Liver (tissue), 9 donors: ENCODE results near the gene CCDC192. TPM values are rescaled to one million over a fixed set of nuclear protein-coding genes. Genes with fewer than 3 reads are reported as not detected.

Source experiments
- DNase-seq: peaks from one replicate; pipeline ENCODE4 v3.0.0-alpha.2; 2017; ENCODE audit warnings: low spot score
- H3K27ac ChIP-seq, 2 donors: one replicate each; pipeline ENCODE4 v1.7.0; 2013; ENCODE audit warnings: inconsistent platforms in 2 of 2, low read length in 2 of 2, control low read depth in 1 of 2, low read depth in 1 of 2, mild to moderate bottlenecking in 1 of 2
- H3K27me3 ChIP-seq, 4 donors: one replicate each; pipeline versions ENCODE4 v1.6.1 to v1.7.0; 2013; ENCODE audit warnings: low read length in 3 of 4, inconsistent platforms in 1 of 4, mild to moderate bottlenecking in 1 of 4, moderate library complexity in 1 of 4; ENCODE audit not compliant: control insufficient read depth in 4 of 4, insufficient read depth in 4 of 4
- H3K36me3 ChIP-seq, 4 donors: one replicate each; pipeline versions ENCODE4 v1.6.1 to v1.7.0; 2013; ENCODE audit warnings: low read length in 3 of 4, mild to moderate bottlenecking in 3 of 4, low read depth in 1 of 4, moderate library complexity in 1 of 4; ENCODE audit not compliant: control insufficient read depth in 4 of 4, insufficient read depth in 3 of 4
- H3K4me1 ChIP-seq, 4 donors: one replicate each; pipeline versions ENCODE4 v1.6.1 to v1.7.0; 2013; ENCODE audit warnings: low read length in 3 of 4, mild to moderate bottlenecking in 3 of 4, moderate library complexity in 1 of 4; ENCODE audit not compliant: control insufficient read depth in 4 of 4, insufficient read depth in 4 of 4
- H3K4me3 ChIP-seq, 3 donors: one replicate each; pipeline versions ENCODE4 v1.6.1 to v1.7.0; 2013; ENCODE audit warnings: low read length in 3 of 3, control low read depth in 1 of 3, low read depth in 1 of 3, mild to moderate bottlenecking in 1 of 3
- H3K9ac ChIP-seq, 2 donors: one replicate each; pipeline ENCODE4 v1.7.0; 2013; ENCODE audit warnings: low read length in 2 of 2, mild to moderate bottlenecking in 2 of 2, moderate library complexity in 2 of 2, control low read depth in 1 of 2, low read depth in 1 of 2
- H3K9me3 ChIP-seq, 4 donors: one replicate each; pipeline versions ENCODE4 v1.6.1 to v1.7.0; 2013; ENCODE audit warnings: low read length in 3 of 4; ENCODE audit not compliant: control insufficient read depth in 4 of 4
- EGR1 ChIP-seq, 2 donors: IDR thresholded peaks; 2 replicates each; pipeline ENCODE4 v1.6.1; 2016 to 2018; ENCODE audit warnings: antibody characterized with exemption in 2 of 2, low read depth in 2 of 2
- FOXA1 ChIP-seq: IDR thresholded peaks from 2 replicates; pipeline ENCODE4 v1.6.1; 2016; ENCODE audit warnings: antibody characterized with exemption
- FOXA2 ChIP-seq: IDR thresholded peaks from 2 replicates; pipeline ENCODE4 v1.6.1; 2016; ENCODE audit warnings: antibody characterized with exemption
- GABPA ChIP-seq, 2 donors: IDR thresholded peaks in 1 of 2; conservative IDR thresholded peaks in 1 of 2; 2 replicates each; pipeline ENCODE4 v1.6.1; 2016; ENCODE audit warnings: antibody characterized with exemption in 2 of 2, mild to moderate bottlenecking in 1 of 2, moderate library complexity in 1 of 2
- HNF4A ChIP-seq, 2 donors: conservative IDR thresholded peaks; 2 replicates each; pipeline ENCODE4 v1.6.1; 2016; ENCODE audit warnings: antibody characterized with exemption in 2 of 2, mild to moderate bottlenecking in 2 of 2
- HNF4G ChIP-seq: IDR thresholded peaks from 2 replicates; pipeline ENCODE4 v1.6.1; 2016; ENCODE audit warnings: antibody characterized with exemption
- JUND ChIP-seq, 2 donors: IDR thresholded peaks; 2 replicates each; pipeline ENCODE4 v1.6.1; 2016; ENCODE audit warnings: antibody characterized with exemption in 2 of 2
- NR2F2 ChIP-seq: IDR thresholded peaks from 2 replicates; pipeline ENCODE4 v1.6.1; 2016; ENCODE audit warnings: antibody characterized with exemption
- RAD21 ChIP-seq, 2 donors: IDR thresholded peaks; 2 replicates each; pipeline ENCODE4 v1.6.1; 2016; ENCODE audit warnings: antibody characterized with exemption in 2 of 2, mild to moderate bottlenecking in 2 of 2
- RXRA ChIP-seq, 2 donors: IDR thresholded peaks; 2 replicates each; pipeline ENCODE4 v1.6.1; 2017 to 2018; ENCODE audit warnings: antibody characterized with exemption in 2 of 2, mild to moderate bottlenecking in 1 of 2
- SP1 ChIP-seq: IDR thresholded peaks from 2 replicates; pipeline ENCODE4 v1.6.1; 2018; ENCODE audit warnings: antibody characterized with exemption, mild to moderate bottlenecking
- TAF1 ChIP-seq: conservative IDR thresholded peaks from 2 replicates; pipeline ENCODE4 v1.6.1; 2016; ENCODE audit warnings: antibody characterized with exemption, mild to moderate bottlenecking
- YY1 ChIP-seq: IDR thresholded peaks from 2 replicates; pipeline ENCODE4 v1.6.1; 2016; ENCODE audit warnings: antibody characterized with exemption, mild to moderate bottlenecking
- WGBS: extraction: QIAGEN DNeasy Blood & Tissue Kit; methylation state at CpG from one replicate; pipeline ENCODE4 v1.1.7; 2013; 5-methylcytosine and 5-hydroxymethylcytosine counted together
- polyA plus RNA-seq, 2 donors: library from polyadenylated mRNA; stranded (reverse) in 1 of 2; unstranded in 1 of 2; fragments of 200-250 nt in 1 of 2; fragments of >200 nt in 1 of 2; fragmentation: Nextera tagmentation in 1 of 2; extraction: Ambion mirVana in 1 of 2; gene quantifications; one replicate each; pipeline versions ENCODE4 v1.2.1 to v1.2.3, GENCODE V29; 2013 to 2015
- total RNA-seq, 2 donors: library from RNA; depleted of rRNA; stranded (reverse); fragments of >200 nt; gene quantifications; one replicate each; pipeline ENCODE4 v1.2.3, GENCODE V29; 2014
- TF ChIP-seq, protein P1 (sequence below): IDR thresholded peaks from 2 replicates; pipeline ENCODE4 v1.6.1; 2016; ENCODE audit warnings: antibody characterized with exemption
- TF ChIP-seq, protein P2 (sequence below): fragments of 150-350 bp; IDR thresholded peaks from 2 replicates; pipeline ENCODE4 v1.5.1; 2017; ENCODE audit warnings: improper control_type of control experiment, low read depth, low read length; ENCODE audit not compliant: missing input control
- TF ChIP-seq, protein P3 (sequence below): IDR thresholded peaks from 2 replicates; pipeline ENCODE4 v1.6.1; 2016; ENCODE audit warnings: antibody characterized with exemption
- TF ChIP-seq, protein P4 (sequence below): IDR thresholded peaks from 2 replicates; pipeline ENCODE4 v1.6.1; 2016; ENCODE audit warnings: antibody characterized with exemption, mild to moderate bottlenecking
- TF ChIP-seq, protein P5 (sequence below): IDR thresholded peaks from 2 replicates; pipeline ENCODE4 v1.6.1; 2016; ENCODE audit warnings: antibody characterized with exemption
- donor health status: healthy.
- donor health status: healthy.
- donor health status: healthy.
- donor health status: healthy.
- donor health status: healthy.

CCDC192 gene
- total and polyA plus RNA-seq, 4 donors: not detected

DNA sequence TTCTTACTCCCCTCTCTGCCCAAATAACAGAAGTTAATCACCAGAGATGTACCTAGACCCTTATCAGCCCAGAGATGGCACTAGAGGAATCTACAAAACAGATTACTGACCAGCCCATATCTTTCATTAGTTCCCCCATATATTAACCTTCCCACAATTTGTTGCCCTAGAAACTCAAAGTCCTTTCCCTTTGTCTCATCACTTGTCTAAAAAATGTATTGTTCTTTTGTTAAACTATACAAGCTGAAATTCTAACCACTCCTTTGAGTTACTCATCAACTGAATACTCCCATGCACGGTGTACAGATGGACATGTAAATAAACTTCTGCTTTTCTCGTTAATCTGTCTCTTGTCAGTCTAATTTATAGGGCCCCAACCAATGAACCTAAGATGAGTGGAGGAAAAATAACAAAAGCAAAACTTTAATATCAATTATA, 130.9 kb downstream of the CCDC192 start:
- DNase-seq: no peak

More for the DNA sequence above, 130.9 kb downstream of the CCDC192 start:
- Histone ChIP-seq H3K27ac (no peak overlapping the region), H3K36me3 (peaks cover 0 to 1% (median 0%) of the 10 kb centered on the region in 4 donors), H3K4me1 (no peaks in the 10 kb centered on the region), H3K9ac (no peak overlapping the region), H3K27me3 (no peaks in the 10 kb centered on the region), H3K4me3 (no peak overlapping the region), H3K9me3 (peaks cover 0 to 2% (median 0%) of the 10 kb centered on the region in 4 donors)
- TF ChIP-seq HNF4G: no peak
- TF ChIP-seq, protein P1, sequence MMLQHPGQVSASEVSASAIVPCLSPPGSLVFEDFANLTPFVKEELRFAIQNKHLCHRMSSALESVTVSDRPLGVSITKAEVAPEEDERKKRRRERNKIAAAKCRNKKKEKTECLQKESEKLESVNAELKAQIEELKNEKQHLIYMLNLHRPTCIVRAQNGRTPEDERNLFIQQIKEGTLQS: no peak
- no peak for TF ChIP-seq GABPA (IDR thresholded peaks at IDR 0.05 in 1 of 2, conservative IDR thresholded peaks at IDR 0.05 in 1 of 2)
- no peak for TF ChIP-seq FOXA2
- TF ChIP-seq SP1: no peak
- TF ChIP-seq, protein P2, sequence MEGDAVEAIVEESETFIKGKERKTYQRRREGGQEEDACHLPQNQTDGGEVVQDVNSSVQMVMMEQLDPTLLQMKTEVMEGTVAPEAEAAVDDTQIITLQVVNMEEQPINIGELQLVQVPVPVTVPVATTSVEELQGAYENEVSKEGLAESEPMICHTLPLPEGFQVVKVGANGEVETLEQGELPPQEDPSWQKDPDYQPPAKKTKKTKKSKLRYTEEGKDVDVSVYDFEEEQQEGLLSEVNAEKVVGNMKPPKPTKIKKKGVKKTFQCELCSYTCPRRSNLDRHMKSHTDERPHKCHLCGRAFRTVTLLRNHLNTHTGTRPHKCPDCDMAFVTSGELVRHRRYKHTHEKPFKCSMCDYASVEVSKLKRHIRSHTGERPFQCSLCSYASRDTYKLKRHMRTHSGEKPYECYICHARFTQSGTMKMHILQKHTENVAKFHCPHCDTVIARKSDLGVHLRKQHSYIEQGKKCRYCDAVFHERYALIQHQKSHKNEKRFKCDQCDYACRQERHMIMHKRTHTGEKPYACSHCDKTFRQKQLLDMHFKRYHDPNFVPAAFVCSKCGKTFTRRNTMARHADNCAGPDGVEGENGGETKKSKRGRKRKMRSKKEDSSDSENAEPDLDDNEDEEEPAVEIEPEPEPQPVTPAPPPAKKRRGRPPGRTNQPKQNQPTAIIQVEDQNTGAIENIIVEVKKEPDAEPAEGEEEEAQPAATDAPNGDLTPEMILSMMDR: no peak
- no peak for TF ChIP-seq YY1
- no peak for TF ChIP-seq RXRA (IDR thresholded peaks at IDR 0.05)
- no peak for TF ChIP-seq FOXA1
- TF ChIP-seq TAF1: no peak
- no peak for TF ChIP-seq HNF4A (conservative IDR thresholded peaks at IDR 0.05)
- TF ChIP-seq, protein P3, sequence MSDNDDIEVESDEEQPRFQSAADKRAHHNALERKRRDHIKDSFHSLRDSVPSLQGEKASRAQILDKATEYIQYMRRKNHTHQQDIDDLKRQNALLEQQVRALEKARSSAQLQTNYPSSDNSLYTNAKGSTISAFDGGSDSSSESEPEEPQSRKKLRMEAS: no peak
- TF ChIP-seq NR2F2: no peak
- TF ChIP-seq, protein P4, sequence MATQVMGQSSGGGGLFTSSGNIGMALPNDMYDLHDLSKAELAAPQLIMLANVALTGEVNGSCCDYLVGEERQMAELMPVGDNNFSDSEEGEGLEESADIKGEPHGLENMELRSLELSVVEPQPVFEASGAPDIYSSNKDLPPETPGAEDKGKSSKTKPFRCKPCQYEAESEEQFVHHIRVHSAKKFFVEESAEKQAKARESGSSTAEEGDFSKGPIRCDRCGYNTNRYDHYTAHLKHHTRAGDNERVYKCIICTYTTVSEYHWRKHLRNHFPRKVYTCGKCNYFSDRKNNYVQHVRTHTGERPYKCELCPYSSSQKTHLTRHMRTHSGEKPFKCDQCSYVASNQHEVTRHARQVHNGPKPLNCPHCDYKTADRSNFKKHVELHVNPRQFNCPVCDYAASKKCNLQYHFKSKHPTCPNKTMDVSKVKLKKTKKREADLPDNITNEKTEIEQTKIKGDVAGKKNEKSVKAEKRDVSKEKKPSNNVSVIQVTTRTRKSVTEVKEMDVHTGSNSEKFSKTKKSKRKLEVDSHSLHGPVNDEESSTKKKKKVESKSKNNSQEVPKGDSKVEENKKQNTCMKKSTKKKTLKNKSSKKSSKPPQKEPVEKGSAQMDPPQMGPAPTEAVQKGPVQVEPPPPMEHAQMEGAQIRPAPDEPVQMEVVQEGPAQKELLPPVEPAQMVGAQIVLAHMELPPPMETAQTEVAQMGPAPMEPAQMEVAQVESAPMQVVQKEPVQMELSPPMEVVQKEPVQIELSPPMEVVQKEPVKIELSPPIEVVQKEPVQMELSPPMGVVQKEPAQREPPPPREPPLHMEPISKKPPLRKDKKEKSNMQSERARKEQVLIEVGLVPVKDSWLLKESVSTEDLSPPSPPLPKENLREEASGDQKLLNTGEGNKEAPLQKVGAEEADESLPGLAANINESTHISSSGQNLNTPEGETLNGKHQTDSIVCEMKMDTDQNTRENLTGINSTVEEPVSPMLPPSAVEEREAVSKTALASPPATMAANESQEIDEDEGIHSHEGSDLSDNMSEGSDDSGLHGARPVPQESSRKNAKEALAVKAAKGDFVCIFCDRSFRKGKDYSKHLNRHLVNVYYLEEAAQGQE: no peak
- TF ChIP-seq, protein P5, sequence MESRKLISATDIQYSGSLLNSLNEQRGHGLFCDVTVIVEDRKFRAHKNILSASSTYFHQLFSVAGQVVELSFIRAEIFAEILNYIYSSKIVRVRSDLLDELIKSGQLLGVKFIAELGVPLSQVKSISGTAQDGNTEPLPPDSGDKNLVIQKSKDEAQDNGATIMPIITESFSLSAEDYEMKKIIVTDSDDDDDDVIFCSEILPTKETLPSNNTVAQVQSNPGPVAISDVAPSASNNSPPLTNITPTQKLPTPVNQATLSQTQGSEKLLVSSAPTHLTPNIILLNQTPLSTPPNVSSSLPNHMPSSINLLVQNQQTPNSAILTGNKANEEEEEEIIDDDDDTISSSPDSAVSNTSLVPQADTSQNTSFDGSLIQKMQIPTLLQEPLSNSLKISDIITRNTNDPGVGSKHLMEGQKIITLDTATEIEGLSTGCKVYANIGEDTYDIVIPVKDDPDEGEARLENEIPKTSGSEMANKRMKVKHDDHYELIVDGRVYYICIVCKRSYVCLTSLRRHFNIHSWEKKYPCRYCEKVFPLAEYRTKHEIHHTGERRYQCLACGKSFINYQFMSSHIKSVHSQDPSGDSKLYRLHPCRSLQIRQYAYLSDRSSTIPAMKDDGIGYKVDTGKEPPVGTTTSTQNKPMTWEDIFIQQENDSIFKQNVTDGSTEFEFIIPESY: no peak
- no peak for TF ChIP-seq RAD21 (IDR thresholded peaks at IDR 0.05)
- no peak for TF ChIP-seq JUND (IDR thresholded peaks at IDR 0.05)
- TF ChIP-seq EGR1 (IDR thresholded peaks at IDR 0.05; ENCODE audit: low read depth in 2 of 2): no peak
- WGBS: 41% methylated on average over 2 of the region's 2 CpGs
